Aorta (tissue), 5 donors: ENCODE results near the gene FDX2. TPM values are rescaled to one million over a fixed set of nuclear protein-coding genes. Genes with fewer than 3 reads are reported as not detected.

Source experiments
- ATAC-seq: fragments of 200-7000 bp; cut with Tn5 transposase; one replicate; pipeline ENCODE4 v1.9.1; 2022; ENCODE audit warnings: moderate library complexity; ENCODE audit not compliant: low FRiP score
- DNase-seq, 2 donors: peaks; one replicate each; pipeline ENCODE4 v3.0.0-alpha.2; 2020
- H3K27ac ChIP-seq, 2 donors: one replicate each; pipeline ENCODE4 v1.5.1; 2013; ENCODE audit warnings: low read length in 2 of 2, mild to moderate bottlenecking in 2 of 2, moderate library complexity in 2 of 2, control low read depth in 1 of 2, inconsistent platforms in 1 of 2, low read depth in 1 of 2
- H3K27me3 ChIP-seq, 2 donors: one replicate each; pipeline ENCODE4 v1.6.1; 2013; ENCODE audit warnings: control low read depth in 1 of 2, low read length in 1 of 2, mild to moderate bottlenecking in 1 of 2, moderate library complexity in 1 of 2; ENCODE audit not compliant: insufficient read depth in 2 of 2, control insufficient read depth in 1 of 2
- H3K36me3 ChIP-seq, 2 donors: one replicate each; pipeline ENCODE4 v1.6.1; 2013; ENCODE audit warnings: control low read depth in 1 of 2, low read length in 1 of 2, mild to moderate bottlenecking in 1 of 2; ENCODE audit not compliant: insufficient read depth in 2 of 2, control insufficient read depth in 1 of 2
- H3K4me1 ChIP-seq, 2 donors: one replicate each; pipeline ENCODE4 v1.6.1; 2013; ENCODE audit warnings: low read length in 2 of 2, control low read depth in 1 of 2, mild to moderate bottlenecking in 1 of 2, moderate library complexity in 1 of 2; ENCODE audit not compliant: insufficient read depth in 2 of 2, control insufficient read depth in 1 of 2
- H3K4me3 ChIP-seq, 2 donors: one replicate each; pipeline ENCODE4 v1.5.1; 2013; ENCODE audit warnings: low read length in 2 of 2, control low read depth in 1 of 2, mild to moderate bottlenecking in 1 of 2
- H3K9me3 ChIP-seq: one replicate; pipeline ENCODE4 v1.6.1; 2013; ENCODE audit warnings: mild to moderate bottlenecking, low read length; ENCODE audit not compliant: control insufficient read depth
- WGBS, 2 donors: extraction: QIAGEN DNeasy Blood & Tissue Kit; methylation state at CpG; one replicate each; pipeline ENCODE4 v1.1.7; 2013; 5-methylcytosine and 5-hydroxymethylcytosine counted together
- intact Hi-C, 2 donors: fragments of 100-400 bp; cut with DNase I; formaldehyde crosslinking; loops; one replicate each; pipeline versions ENCODE4 v1.14.2 to v1.15.0; 2022
- polyA plus RNA-seq, 2 donors: library from polyadenylated mRNA; stranded (reverse); fragments of 200-250 nt; gene quantifications; one replicate each; pipeline ENCODE4 v1.2.3, GENCODE V29; 2013
- total RNA-seq, 2 donors: library from RNA; stranded (reverse); fragmentation: NEBNext Ultra II Directional; extraction: Animal tissue kit (Norgen Biotek cat#: 25700); gene quantifications; one replicate each; pipeline ENCODE4 v1.2.1, GENCODE V29; 2021
- donor health status: healthy with polysubstance abuse.
- donor health status: Bipolar disorder and iron deficiency.
- donor health status: DM: no; HTN: no; CAD: no.
- donor health status: DM: no; HTN: no; CAD: no.
- donor health status: DM: yes; HTN: yes; CAD: no.

The FDX2 gene
- total and polyA plus RNA-seq, 4 donors = 7.5 to 26.0 (median 21.6) TPM

GRCh38 chr19:10295305-10295846 lies 20.4 kb downstream of the FDX2 start:
- H3K9me3 ChIP-seq = no peaks in the 10 kb centered on the region
- H3K36me3 ChIP-seq = no peaks in the 10 kb centered on the region
- no peaks in the 10 kb centered on the region for H3K4me1 ChIP-seq
- intact Hi-C loops = no loop called here
- peak; percentile 12 for ATAC-seq
- no peak overlapping the region for H3K27ac ChIP-seq
- DNase-seq = peak in 1 of 2 donors; percentile 65
- no peak overlapping the region for H3K4me3 ChIP-seq
- H3K27me3 ChIP-seq = no peaks in the 10 kb centered on the region
- WGBS, 2 donors = 2 to 3% methylated on average over 45 to 48 of the region's 48 CpGs

- H3K27me3 ChIP-seq = no peaks in the 10 kb centered on the region
- ATAC-seq = no peak
- no peak for DNase-seq
- WGBS, 2 donors = 21 to 28% methylated on average over 25 of the region's 25 CpGs
- H3K4me1 ChIP-seq = no peaks in the 10 kb centered on the region
- intact Hi-C loops = no loop called here
- no peak overlapping the region for H3K27ac ChIP-seq
- no peaks in the 10 kb centered on the region for H3K9me3 ChIP-seq
- no peak overlapping the region for H3K4me3 ChIP-seq
- no peaks in the 10 kb centered on the region for H3K36me3 ChIP-seq
Observed at GRCh38 chr19:10294368-10294697, 21.5 kb downstream of the FDX2 start.

GRCh38 chr19:10293637-10294367 lies 22.0 kb downstream of the FDX2 start:
- H3K4me1 ChIP-seq = no peaks in the 10 kb centered on the region
- intact Hi-C loops = no loop called here
- H3K36me3 ChIP-seq = no peaks in the 10 kb centered on the region
- H3K27me3 ChIP-seq = no peaks in the 10 kb centered on the region
- H3K9me3 ChIP-seq = no peaks in the 10 kb centered on the region
- WGBS, 2 donors = 21 to 37% methylated on average over 49 of the region's 49 CpGs
- H3K27ac ChIP-seq = no peak overlapping the region
- DNase-seq (no peak), ATAC-seq (no peak)
- no peak overlapping the region for H3K4me3 ChIP-seq

- intact Hi-C loops = no loop called here
- Histone ChIP-seq H3K9me3 (no peaks in the 10 kb centered on the region), H3K4me1 (no peaks in the 10 kb centered on the region), H3K27ac (no peak overlapping the region), H3K27me3 (no peaks in the 10 kb centered on the region), H3K4me3 (no peak overlapping the region), H3K36me3 (no peaks in the 10 kb centered on the region)
- 19 to 28% methylated on average over 56 of the region's 56 CpGs for WGBS, 2 donors
- ATAC-seq (no peak), DNase-seq (no peak)
Observed at GRCh38 chr19:10292789-10293636, 22.8 kb downstream of the FDX2 start.

GRCh38 chr19:10292206-10292788 lies 23.5 kb downstream of the FDX2 start:
- H3K27me3 ChIP-seq = no peaks in the 10 kb centered on the region

GRCh38 chr19:10291554-10292205 lies 24.1 kb downstream of the FDX2 start:
- ATAC-seq (no peak), DNase-seq (no peak)
- no peak overlapping the region for H3K27ac ChIP-seq

More at GRCh38 chr19:10292206-10292788, 23.5 kb downstream of the FDX2 start:
- ATAC-seq (peak; percentile 51), DNase-seq (peak; percentile 90 to 94)
- Histone ChIP-seq H3K9me3 (no peaks in the 10 kb centered on the region), H3K36me3 (no peaks in the 10 kb centered on the region), H3K27ac (no peak overlapping the region), H3K4me3 (no peak overlapping the region), H3K4me1 (no peaks in the 10 kb centered on the region)
- 2 to 5% methylated on average over 43 to 45 of the region's 45 CpGs for WGBS, 2 donors
- intact Hi-C loops = no loop called here

GRCh38 chr19:10290876-10291553 lies 24.8 kb downstream of the FDX2 start:
- DNase-seq = peak in 1 of 2 donors; percentile 82
- Histone ChIP-seq H3K9me3 (no peaks in the 10 kb centered on the region), H3K36me3 (no peaks in the 10 kb centered on the region), H3K4me3 (no peak overlapping the region), H3K27me3 (no peaks in the 10 kb centered on the region), H3K4me1 (no peaks in the 10 kb centered on the region), H3K27ac (no peak overlapping the region)
- intact Hi-C loops = no loop called here
- peak; percentile 32 for ATAC-seq
- 1% methylated on average over 57 of the region's 57 CpGs for WGBS, 2 donors

More at GRCh38 chr19:10291554-10292205, 24.1 kb downstream of the FDX2 start:
- no peaks in the 10 kb centered on the region for H3K9me3 ChIP-seq
- no peaks in the 10 kb centered on the region for H3K27me3 ChIP-seq
- 1 to 2% methylated on average over 44 to 49 of the region's 49 CpGs for WGBS, 2 donors
- no peak overlapping the region for H3K4me3 ChIP-seq
- H3K4me1 ChIP-seq = no peaks in the 10 kb centered on the region
- H3K36me3 ChIP-seq = no peaks in the 10 kb centered on the region
- intact Hi-C loops = no loop called here

GRCh38 chr19:10290357-10290875 lies 25.4 kb downstream of the FDX2 start:
- Histone ChIP-seq H3K27ac (no peak overlapping the region), H3K4me1 (no peaks in the 10 kb centered on the region), H3K27me3 (no peaks in the 10 kb centered on the region), H3K9me3 (no peaks in the 10 kb centered on the region), H3K4me3 (no peak overlapping the region), H3K36me3 (no peaks in the 10 kb centered on the region)
- DNase-seq (no peak), ATAC-seq (no peak)
- WGBS, 2 donors = 1 to 2% methylated on average over 30 of the region's 30 CpGs
- intact Hi-C loops = no loop called here
